LNCAP (cell line): ENCODE data around the gene FA2H.

ENCODE experiments used
- TF ChIP-seq, protein P1 (sequence below): fragments of 450-650 bp; IDR thresholded peaks from 2 replicates; pipeline ENCODE4 v1.5.1; 2017; ENCODE audit warnings: mild to moderate bottlenecking

Gene FA2H

GRCh38 chr16:74738816-74739215 lies 35.8 kb downstream of the FA2H start:
- TF ChIP-seq, protein P1, sequence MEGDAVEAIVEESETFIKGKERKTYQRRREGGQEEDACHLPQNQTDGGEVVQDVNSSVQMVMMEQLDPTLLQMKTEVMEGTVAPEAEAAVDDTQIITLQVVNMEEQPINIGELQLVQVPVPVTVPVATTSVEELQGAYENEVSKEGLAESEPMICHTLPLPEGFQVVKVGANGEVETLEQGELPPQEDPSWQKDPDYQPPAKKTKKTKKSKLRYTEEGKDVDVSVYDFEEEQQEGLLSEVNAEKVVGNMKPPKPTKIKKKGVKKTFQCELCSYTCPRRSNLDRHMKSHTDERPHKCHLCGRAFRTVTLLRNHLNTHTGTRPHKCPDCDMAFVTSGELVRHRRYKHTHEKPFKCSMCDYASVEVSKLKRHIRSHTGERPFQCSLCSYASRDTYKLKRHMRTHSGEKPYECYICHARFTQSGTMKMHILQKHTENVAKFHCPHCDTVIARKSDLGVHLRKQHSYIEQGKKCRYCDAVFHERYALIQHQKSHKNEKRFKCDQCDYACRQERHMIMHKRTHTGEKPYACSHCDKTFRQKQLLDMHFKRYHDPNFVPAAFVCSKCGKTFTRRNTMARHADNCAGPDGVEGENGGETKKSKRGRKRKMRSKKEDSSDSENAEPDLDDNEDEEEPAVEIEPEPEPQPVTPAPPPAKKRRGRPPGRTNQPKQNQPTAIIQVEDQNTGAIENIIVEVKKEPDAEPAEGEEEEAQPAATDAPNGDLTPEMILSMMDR: no peak

- TF ChIP-seq, protein P1: no peak
Observed at GRCh38 chr16:74738113-74738541, 36.5 kb downstream of the FA2H start.

GRCh38 chr16:74737521-74737920 lies 37.1 kb downstream of the FA2H start:
- TF ChIP-seq, protein P1: no peak

- TF ChIP-seq, protein P1: no peak
Observed at GRCh38 chr16:74736531-74737157, 38.0 kb downstream of the FA2H start.

DNA sequence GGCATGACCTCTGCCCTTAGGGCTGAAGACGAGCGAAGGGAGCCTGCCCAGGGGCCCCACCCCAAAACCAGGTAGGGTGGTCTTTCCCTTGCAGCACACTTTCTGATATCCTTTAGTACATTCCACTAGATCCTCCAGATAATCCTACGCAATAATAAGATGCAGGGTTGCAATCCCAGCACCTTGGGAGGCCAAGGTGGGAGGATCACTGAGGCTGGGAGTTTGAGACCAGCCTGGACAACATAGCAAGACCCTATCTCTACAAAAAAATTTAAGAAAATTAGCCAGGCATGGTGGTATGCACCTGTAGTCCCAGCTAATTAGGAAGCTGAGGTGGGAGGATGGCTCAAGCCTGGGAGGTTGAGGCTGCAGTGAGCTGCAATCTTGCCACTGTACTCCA lies 39.1 kb downstream of the FA2H start:
- TF ChIP-seq, protein P1: no peak

DNA sequence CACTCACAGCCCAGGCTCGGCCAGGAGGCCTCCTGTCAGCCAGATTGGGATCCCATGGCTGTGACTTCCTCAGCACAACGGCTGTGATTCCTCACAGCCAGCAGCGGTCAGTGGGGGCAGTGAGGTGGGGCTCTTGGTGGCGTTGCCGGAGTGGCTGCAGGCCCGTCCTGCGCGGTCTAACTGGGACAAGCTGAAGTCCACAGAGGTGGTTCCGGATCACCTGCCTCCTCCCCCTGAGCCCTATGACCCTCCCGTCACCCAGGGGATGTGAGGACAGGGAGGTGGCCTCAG lies 39.5 kb downstream of the FA2H start:
- TF ChIP-seq, protein P1: no peak

- TF ChIP-seq, protein P1: no peak
Observed at GRCh38 chr16:74734361-74735161, 40.1 kb downstream of the FA2H start.
